IMR-90 (cell line): ENCODE results near the gene POLR3GL. TPM values are rescaled to one million over a fixed set of nuclear protein-coding genes. Genes with fewer than 3 reads are reported as not detected.
"Not testable (repeated sequence)": the region's sequence is repeated elsewhere in the genome, so short reads cannot be mapped to it uniquely, and the experiment has no call there.

ENCODE experiments used
- ATAC-seq: fragments of 200-7000 bp; cut with Tn5 transposase; 2 replicates; pipeline ENCODE4 v1.9.1; 2020; ENCODE audit warnings: low read depth, mild to moderate bottlenecking, moderate library complexity
- BruUV-seq: library from RNA; stranded (reverse); fragments of 400-500 nt; replicated peaks from 2 replicates; lab custom pipeline; 2021; lab: Mats Ljungman, UMichigan
- CTCF ChIA-PET: fragments of 300-600 bp; formaldehyde crosslinking; extraction: SDS; loops from one replicate; lab custom pipeline; 2021; ENCODE audit warnings: antibody characterized with exemption; lab: Yijun Ruan, JAX
- POLR2A ChIA-PET: fragments of 300-600 bp; sonication (Branson Sonifier 250); formaldehyde crosslinking; loops from one replicate; lab custom pipeline; 2022; ENCODE audit warnings: antibody characterized with exemption; ENCODE audit not compliant: unreplicated experiment; lab: Charles Lee
- DNase-seq: peaks from one replicate; pipeline ENCODE4 v3.0.0; 2013
- H2AFZ ChIP-seq: replicated peaks from 2 replicates; pipeline ENCODE3; 2013; ENCODE audit warnings: low read length, mild to moderate bottlenecking; ENCODE audit not compliant: poor library complexity
- H2AK5ac ChIP-seq: 2 replicates; pipeline ENCODE4 v1.6.1; 2013; ENCODE audit warnings: low read depth, low read length, inconsistent platforms
- H2AK9ac ChIP-seq: replicated peaks from 2 replicates; pipeline ENCODE3; 2013; ENCODE audit warnings: mild to moderate bottlenecking, low read depth, low read length, moderate library complexity; ENCODE audit not compliant: poor library complexity
- H2BK120ac ChIP-seq: 2 replicates; pipeline ENCODE4 v1.6.1; 2013; ENCODE audit warnings: low read depth, low read length, inconsistent platforms
- H2BK15ac ChIP-seq: 3 replicates; pipeline ENCODE4 v1.6.1; 2013; ENCODE audit warnings: low read depth, low read length, inconsistent platforms
- H2BK20ac ChIP-seq: 2 replicates; pipeline ENCODE4 v1.6.1; 2013; ENCODE audit warnings: low read depth, mild to moderate bottlenecking, inconsistent platforms, low read length, moderate library complexity
- H2BK5ac ChIP-seq: 2 replicates; pipeline ENCODE4 v1.6.1; 2013; ENCODE audit warnings: mild to moderate bottlenecking, low read depth, low read length, inconsistent platforms; ENCODE audit not compliant: poor library complexity, severe bottlenecking
- H3K14ac ChIP-seq: replicated peaks from 2 replicates; pipeline ENCODE4 v1.6.1; 2013; ENCODE audit warnings: low read depth, low read length, inconsistent platforms
- H3K18ac ChIP-seq: 2 replicates; pipeline ENCODE4 v1.6.1; 2013; ENCODE audit warnings: low read depth, low read length, control low read depth
- H3K23ac ChIP-seq: 2 replicates; pipeline ENCODE4 v1.6.1; 2013; ENCODE audit warnings: low read depth, low read length, inconsistent platforms
- H3K27ac ChIP-seq: 2 replicates; pipeline ENCODE4 v1.5.1; 2013; ENCODE audit warnings: mild to moderate bottlenecking, control low read depth, low read length; ENCODE audit not compliant: insufficient read depth
- H3K27me3 ChIP-seq: 2 replicates; pipeline ENCODE4 v1.6.1; 2013; ENCODE audit warnings: low read length; ENCODE audit not compliant: control insufficient read depth, insufficient read depth
- H3K36me3 ChIP-seq: 2 replicates; pipeline ENCODE4 v1.6.1; 2013; ENCODE audit warnings: low read length, mixed read lengths; ENCODE audit not compliant: control insufficient read depth, insufficient read depth
- H3K4ac ChIP-seq: 2 replicates; pipeline ENCODE4 v1.6.1; 2013; ENCODE audit warnings: low read depth, low read length, inconsistent platforms
- H3K4me1 ChIP-seq: 2 replicates; pipeline ENCODE4 v1.6.1; 2013; ENCODE audit warnings: low read length, mixed read lengths; ENCODE audit not compliant: control insufficient read depth, insufficient read depth
- H3K4me2 ChIP-seq: 2 replicates; pipeline ENCODE4 v1.6.1; 2013; ENCODE audit warnings: low read depth, mild to moderate bottlenecking, control low read depth, low read length, moderate library complexity
- H3K4me3 ChIP-seq: 2 replicates; pipeline ENCODE4 v1.5.1; 2013; ENCODE audit warnings: low read depth, mild to moderate bottlenecking, control low read depth, low read length, moderate library complexity; ENCODE audit not compliant: insufficient read depth
- H3K56ac ChIP-seq: 2 replicates; pipeline ENCODE4 v1.6.1; 2013; ENCODE audit warnings: low read length, inconsistent platforms; ENCODE audit not compliant: insufficient read depth; ENCODE audit errors: extremely low read depth
- H3K79me1 ChIP-seq, 2 experiments: 2 replicates each; pipeline ENCODE4 v1.6.1; 2013; ENCODE audit warnings: low read length in 2 of 2, inconsistent platforms in 1 of 2, low read depth in 1 of 2
- H3K9ac ChIP-seq: 2 replicates; pipeline ENCODE4 v1.6.1; 2013; ENCODE audit warnings: low read depth, low read length, control low read depth
- H3K9me1 ChIP-seq: 2 replicates; pipeline ENCODE4 v1.6.1; 2013; ENCODE audit warnings: low read length, inconsistent platforms; ENCODE audit not compliant: insufficient read depth
- H3K9me3 ChIP-seq: 2 replicates; pipeline ENCODE4 v1.6.1; 2013; ENCODE audit warnings: low read length; ENCODE audit not compliant: control insufficient read depth, insufficient read depth
- H4K20me1 ChIP-seq: 2 replicates; pipeline ENCODE4 v1.6.1; 2013; ENCODE audit warnings: low read length, inconsistent platforms; ENCODE audit not compliant: insufficient read depth
- H4K5ac ChIP-seq: 2 replicates; pipeline ENCODE4 v1.6.1; 2013; ENCODE audit warnings: mild to moderate bottlenecking, low read depth, low read length, control low read depth
- H4K8ac ChIP-seq, 2 experiments: 2 replicates each; pipeline ENCODE4 v1.6.1; 2013; ENCODE audit warnings: low read depth in 2 of 2, low read length in 2 of 2, control low read depth in 1 of 2, inconsistent platforms in 1 of 2
- H4K91ac ChIP-seq: 2 replicates; pipeline ENCODE4 v1.6.1; 2013; ENCODE audit warnings: low read depth, low read length, inconsistent platforms; ENCODE audit not compliant: insufficient read depth
- BHLHE40 ChIP-seq: fragments of 150-350 bp; IDR thresholded peaks from 2 replicates; pipeline ENCODE4 v1.6.1; 2016; ENCODE audit warnings: mild to moderate bottlenecking, low read depth, low read length
- CEBPB ChIP-seq: IDR thresholded peaks from 2 replicates; pipeline ENCODE4 v1.6.1; 2012; ENCODE audit warnings: low read depth, low read length, improper control_type of control experiment
- FOS ChIP-seq: fragments of 150-350 bp; IDR thresholded peaks from 2 replicates; pipeline ENCODE4 v1.6.1; 2016; ENCODE audit warnings: low read depth, low read length
- WGBS, 2 experiments: methylation state at CpG; one replicate each; pipeline versions ENCODE4 v1.1.5 to v1.1.7; 2013; ENCODE audit warnings: missing lambda C conversion rate in 2 of 2; ENCODE audit not compliant: insufficient read length in 1 of 2; ENCODE audit errors: extremely low coverage in 2 of 2; 5-methylcytosine and 5-hydroxymethylcytosine counted together
- dilution Hi-C: fragments of 300-500 bp; cut with HindIII; formaldehyde crosslinking; loops from one replicate; pipeline ENCODE4 v1.14.3; 2018; ENCODE audit warnings: low sequenced_read_pairs; ENCODE audit not compliant: unreplicated experiment
- in situ Hi-C: fragments of 300-500 bp; cut with MboI; formaldehyde crosslinking; loops from 3 replicates; pipeline ENCODE4 v1.14.3; 2019; ENCODE audit warnings: low sequenced_read_pairs, inconsistent platforms, mixed read lengths
- intact Hi-C: fragments of 100-400 bp; cut with micrococcal nuclease; formaldehyde crosslinking; loops from 2 replicates; pipeline ENCODE4 v1.10.0; 2022
- polyA plus RNA-seq, 3 experiments: library from polyadenylated mRNA; depleted of rRNA; stranded (reverse); fragments of >200 nt; gene quantifications; 2 replicates each; pipeline ENCODE4 v1.2.3, GENCODE V29; 2012; ENCODE audit warnings: low replicate concordance in 1 of 3
- total RNA-seq: library from RNA; depleted of rRNA; stranded (reverse); fragments of >200 nt; gene quantifications from 2 replicates; pipeline ENCODE4 v1.2.3, GENCODE V29; 2012

The POLR3GL gene
- total and polyA plus RNA-seq, 2 of the 4 experiments (the other 2 are of a cell fraction): 7.9 to 16.3 TPM

DNA sequence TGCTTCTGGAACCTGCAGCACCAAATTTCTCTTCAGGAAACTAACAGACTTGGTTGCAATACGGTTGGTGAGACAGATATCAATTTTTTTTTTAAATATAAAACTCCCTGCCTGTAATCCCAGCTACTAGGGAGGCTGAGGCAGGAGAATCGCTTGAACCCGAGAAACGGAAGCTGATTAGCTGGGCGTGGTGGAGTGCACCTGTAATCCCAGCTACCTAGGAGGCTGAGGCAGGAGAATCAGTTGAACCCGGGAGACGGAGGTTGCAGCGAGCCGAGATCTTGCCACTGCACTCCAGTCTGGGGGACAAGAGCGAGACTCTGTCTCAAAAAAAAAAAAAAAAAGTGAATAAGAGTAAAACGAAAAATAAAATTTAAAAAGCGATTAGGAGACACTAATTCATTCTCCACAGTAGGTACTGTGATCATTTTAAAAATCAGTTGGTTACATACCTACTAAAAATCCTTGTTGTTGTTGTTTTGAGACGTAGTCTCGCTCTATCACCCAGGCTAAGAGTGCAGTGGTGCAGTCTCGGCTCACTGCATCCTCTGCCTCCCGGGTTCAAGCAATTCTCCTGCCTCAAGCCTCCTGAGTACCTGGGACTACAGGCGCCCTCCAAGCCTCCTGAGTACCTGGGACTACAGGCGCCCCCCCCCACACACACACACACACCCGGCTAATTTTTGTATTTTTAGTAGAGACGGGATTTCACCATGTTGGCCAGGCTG lies 36.4 kb upstream of the POLR3GL start (continued):
- no peak for TF ChIP-seq BHLHE40
- no peak for TF ChIP-seq CEBPB
- no peak for TF ChIP-seq FOS

DNA sequence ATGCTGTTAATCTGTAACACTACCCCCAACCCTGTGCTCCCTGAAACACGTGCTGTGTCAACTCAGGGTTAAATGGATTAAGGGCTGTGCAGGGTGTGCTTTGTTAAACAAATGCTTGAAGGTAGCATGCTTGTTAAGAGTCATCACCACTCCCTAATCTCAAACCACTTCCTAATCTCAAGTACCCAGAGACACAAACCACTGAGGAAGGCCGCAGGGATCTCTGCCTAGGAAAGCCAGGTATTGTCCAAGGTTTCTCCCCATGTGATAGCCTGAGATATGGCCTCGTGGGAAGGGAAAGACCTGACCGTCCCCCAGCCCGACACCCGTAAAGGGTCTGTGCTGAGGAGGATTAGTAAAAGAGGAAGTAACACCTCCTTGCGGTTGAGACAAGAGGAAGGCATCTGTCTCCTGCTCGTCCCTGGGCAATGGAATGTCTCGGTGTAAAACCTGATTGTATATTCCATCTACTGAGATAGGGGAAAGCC lies 31.9 kb upstream of the POLR3GL start:
- WGBS, 2 experiments: 65% methylated on average over 4 of the region's 9 CpGs; no CpG with 5 or more reads in 1 of the 2 experiments
- Histone ChIP-seq H3K36me3 (peaks cover 17% of the 10 kb centered on the region), H3K79me1 (peaks cover 11 to 12% of the 10 kb centered on the region in 2 experiments; a peak in 3 of 4 replicates)
- H2BK5ac ChIP-seq, H3K4me2 ChIP-seq, H3K4ac ChIP-seq, H3K23ac ChIP-seq, in situ Hi-C loops, H3K9ac ChIP-seq, H3K56ac ChIP-seq, H2AK9ac ChIP-seq, H3K18ac ChIP-seq, H4K91ac ChIP-seq, H2BK20ac ChIP-seq, H4K5ac ChIP-seq, H2BK15ac ChIP-seq, intact Hi-C loops, H3K4me3 ChIP-seq, DNase-seq, H4K8ac ChIP-seq, H3K27me3 ChIP-seq, BruUV-seq, ATAC-seq, H2AK5ac ChIP-seq, POLR2A ChIA-PET, H2AFZ ChIP-seq, dilution Hi-C loops, H4K20me1 ChIP-seq, H2BK120ac ChIP-seq, H3K9me1 ChIP-seq, H3K27ac ChIP-seq, H3K9me3 ChIP-seq, H3K14ac ChIP-seq, CTCF ChIA-PET, H3K4me1 ChIP-seq: not testable (repeated sequence)
